Keratinocyte (primary cell): ENCODE measurements around the gene CNKSR3.

Experiments
- CTCF ChIP-seq, 3 experiments: IDR thresholded peaks in 1 of 3; conservative IDR thresholded peaks in 1 of 3; optimal IDR thresholded peaks in 1 of 3; 2 replicates in 2 of 3; 3 replicates in 1 of 3; pipeline versions ENCODE3 to v1.5.1; 2011; ENCODE audit warnings: low read length in 3 of 3, mild to moderate bottlenecking in 3 of 3, moderate library complexity in 2 of 3, control low read depth in 1 of 3, inconsistent platforms in 1 of 3; ENCODE audit not compliant: insufficient read depth in 2 of 3; ENCODE audit errors: extremely low read depth in 1 of 3
- EZH2 ChIP-seq: IDR thresholded peaks from one replicate; pipeline ENCODE4 v1.6.1; 2012; ENCODE audit warnings: inconsistent platforms, mild to moderate bottlenecking, low read length, moderate library complexity

GRCh38 chr6:154429711-154430110, 80.8 kb downstream of the CNKSR3 start:
- no peak for TF ChIP-seq CTCF (optimal IDR thresholded peaks at IDR 0.05 in 1 of 3, IDR thresholded peaks at IDR 0.05 in 1 of 3, conservative IDR thresholded peaks at IDR 0.05 in 1 of 3; ENCODE audit: extremely low read depth in 1 of 3, insufficient read depth in 2 of 3, low read length in 3 of 3)
- TF ChIP-seq EZH2 = no peak
